HG02759 (cell line): ENCODE results near the gene FGGY.
"Not testable (repeated sequence)": the region's sequence is repeated elsewhere in the genome, so short reads cannot be mapped to it uniquely, and the experiment has no call there.

Experiments used
- ATAC-seq: cut with Tn5 transposase; IDR thresholded peaks from one replicate; pipeline ENCODE4 v1.9.1; 2021; ENCODE audit warnings: mild to moderate bottlenecking, moderate library complexity; ENCODE audit not compliant: unreplicated experiment

Gene FGGY

GRCh38 chr1:59432531-59433439 is 135.9 kb downstream of the FGGY start:
- peak; percentile 95 for ATAC-seq

GRCh38 chr1:59433440-59433813 is 136.5 kb downstream of the FGGY start:
- ATAC-seq, result no peak

- no peak for ATAC-seq
Measured at GRCh38 chr1:59434336-59434735, 137.4 kb downstream of the FGGY start.

- ATAC-seq, result no peak
Measured at GRCh38 chr1:59436637-59437036, 139.7 kb downstream of the FGGY start.

GRCh38 chr1:59438058-59438560 is 141.2 kb downstream of the FGGY start:
- ATAC-seq, result no peak

GRCh38 chr1:59442492-59442891 is 145.6 kb downstream of the FGGY start:
- ATAC-seq, result no peak

GRCh38 chr1:59443310-59443709 is 146.4 kb downstream of the FGGY start:
- ATAC-seq, result no peak

GRCh38 chr1:59444520-59444919 is 147.6 kb downstream of the FGGY start:
- no peak for ATAC-seq

- ATAC-seq, result no peak
Measured at GRCh38 chr1:59445040-59445439, 148.1 kb downstream of the FGGY start.

GRCh38 chr1:59446257-59446901 is 149.5 kb downstream of the FGGY start:
- ATAC-seq, result no peak

GRCh38 chr1:59452026-59452425 is 155.1 kb downstream of the FGGY start:
- no peak for ATAC-seq

- no peak for ATAC-seq
Measured at GRCh38 chr1:59452559-59452958, 155.7 kb downstream of the FGGY start.

GRCh38 chr1:59453297-59453968 is 156.5 kb downstream of the FGGY start:
- ATAC-seq, result no peak

GRCh38 chr1:59455206-59455605 is 158.3 kb downstream of the FGGY start:
- ATAC-seq, result no peak

GRCh38 chr1:59457786-59458185 is 160.9 kb downstream of the FGGY start:
- ATAC-seq, result no peak

GRCh38 chr1:59458884-59459283 is 162.0 kb downstream of the FGGY start:
- ATAC-seq, result no peak

GRCh38 chr1:59462942-59463341 is 166.0 kb downstream of the FGGY start:
- not testable (repeated sequence) for ATAC-seq

GRCh38 chr1:59465478-59465877 is 168.6 kb downstream of the FGGY start:
- not testable (repeated sequence) for ATAC-seq

- ATAC-seq, result no peak
Measured at GRCh38 chr1:59468828-59469428, 172.0 kb downstream of the FGGY start.

- not testable (repeated sequence) for ATAC-seq
Measured at GRCh38 chr1:59471991-59472570, 175.2 kb downstream of the FGGY start.

- ATAC-seq, result no peak
Measured at GRCh38 chr1:59473831-59474230, 176.9 kb downstream of the FGGY start.
